A172 (cell line): ENCODE measurements around the gene ZNF17. TPM values are rescaled to one million over a fixed set of nuclear protein-coding genes. Genes with fewer than 3 reads are reported as not detected.
A peak's percentile ranks its signal among the peaks of the same experiment; 100 is the strongest.
"Not testable (repeated sequence)": the region's sequence is repeated elsewhere in the genome, so short reads cannot be mapped to it uniquely, and the experiment has no call there.

Experiments used
- DNase-seq: peaks from one replicate; pipeline ENCODE4 v3.0.0-alpha.2; 2015; ENCODE audit warnings: low spot score
- total RNA-seq: library from RNA; depleted of rRNA; stranded (reverse); fragments of >200 nt; shearing (Covaris generic); gene quantifications from 2 replicates; pipeline ENCODE4 v1.2.3, GENCODE V29; 2014; rRNA removed

ZNF17 gene
- total RNA-seq: 10.0 and 19.1 TPM in 2 replicates

GRCh38 chr19:57410877-57411671 lies at the start of gene ZNF17:
ZNF17 (plus strand) TSS chr19:57411161; CDS start chr19:57413616, 2,455 bp downstream.
- DNase-seq: peak; percentile 96

GRCh38 chr19:57362419-57362818 lies 48.5 kb upstream of the ZNF17 start:
- DNase-seq: no peak

GRCh38 chr19:57362997-57363687 lies 47.8 kb upstream of the ZNF17 start, which contains the start of the genes TRAPPC2B and ZNF547:
TRAPPC2B (plus strand) TSS chr19:57363551; CDS start chr19:57364834, 1,283 bp downstream.
ZNF547 (plus strand) TSS chr19:57363551; CDS start chr19:57368556, 5,005 bp downstream.
- peak; percentile 100 for DNase-seq

GRCh38 chr19:57363688-57364181 lies 47.2 kb upstream of the ZNF17 start:
- DNase-seq: peak; percentile 35

GRCh38 chr19:57366776-57367175 lies 44.2 kb upstream of the ZNF17 start:
- DNase-seq: no peak

- DNase-seq: no peak
Measured at GRCh38 chr19:57374179-57374578, 36.8 kb upstream of the ZNF17 start.

- not testable (repeated sequence) for DNase-seq
Measured at GRCh38 chr19:57374647-57375046, 36.3 kb upstream of the ZNF17 start.

- no peak for DNase-seq
Measured at GRCh38 chr19:57376151-57376550, 34.8 kb upstream of the ZNF17 start.

- DNase-seq: no peak
Measured at GRCh38 chr19:57377498-57378146, 33.3 kb upstream of the ZNF17 start.

GRCh38 chr19:57380923-57381322 lies 30.0 kb upstream of the ZNF17 start:
- no peak for DNase-seq

- no peak for DNase-seq
Measured at GRCh38 chr19:57382806-57383488, 28.0 kb upstream of the ZNF17 start.

GRCh38 chr19:57389194-57389729 lies 21.7 kb upstream of the ZNF17 start:
- no peak for DNase-seq

- peak; percentile 99 for DNase-seq
Measured at GRCh38 chr19:57389730-57390598, 21.0 kb upstream of the ZNF17 start, which contains the start of gene ZNF548. ZNF548 (plus strand) TSS chr19:57389854; CDS start chr19:57390100, 246 bp downstream.

- no peak for DNase-seq
Measured at GRCh38 chr19:57395710-57396109, 15.3 kb upstream of the ZNF17 start.

GRCh38 chr19:57398868-57399267 lies 12.1 kb upstream of the ZNF17 start:
- no peak for DNase-seq

GRCh38 chr19:57403737-57404563 lies 7.0 kb upstream of the ZNF17 start:
- no peak for DNase-seq

- DNase-seq: peak; percentile 27
Measured at GRCh38 chr19:57406516-57407123, 4.3 kb upstream of the ZNF17 start.

- no peak for DNase-seq
Measured at GRCh38 chr19:57419439-57419838, 8.5 kb downstream of the ZNF17 start.

- no peak for DNase-seq
Measured at GRCh38 chr19:57421037-57421436, 10.1 kb downstream of the ZNF17 start.
